DLD1 (cell line): ENCODE data around the gene DGKI.

Experiments used
- in situ Hi-C: cut with HindIII; loops from 2 replicates; pipeline ENCODE4 v1.10.0; 2017; ENCODE audit warnings: low sequenced_read_pairs

The DGKI gene

GRCh38 chr7:137658190-137658900 lies 188.4 kb downstream of the DGKI start:
- in situ Hi-C loops: no loop called here

GRCh38 chr7:137657476-137658189 lies 189.1 kb downstream of the DGKI start:
- in situ Hi-C loops: no loop called here

- in situ Hi-C loops: no loop called here
These were observed 189.9 kb downstream of the DGKI start for GRCh38 chr7:137656850-137657232.

GRCh38 chr7:137656227-137656849 lies 190.4 kb downstream of the DGKI start:
- in situ Hi-C loops: no loop called here

- in situ Hi-C loops: no loop called here
These were observed 191.0 kb downstream of the DGKI start for GRCh38 chr7:137655804-137656203.

- in situ Hi-C loops: no loop called here
These were observed 194.1 kb downstream of the DGKI start for GRCh38 chr7:137652721-137653120.

GRCh38 chr7:137647905-137648565 lies 198.7 kb downstream of the DGKI start:
- in situ Hi-C loops: no loop called here

- in situ Hi-C loops: no loop called here
These were observed 204.3 kb downstream of the DGKI start for GRCh38 chr7:137642472-137642871.

- in situ Hi-C loops: no loop called here
These were observed 204.7 kb downstream of the DGKI start for GRCh38 chr7:137642031-137642430.

- in situ Hi-C loops: no loop called here
These were observed 210.4 kb downstream of the DGKI start for GRCh38 chr7:137636376-137636775.

GRCh38 chr7:137635874-137636273 lies 210.9 kb downstream of the DGKI start:
- in situ Hi-C loops: no loop called here

GRCh38 chr7:137635132-137635531 lies 211.6 kb downstream of the DGKI start:
- in situ Hi-C loops: no loop called here

- in situ Hi-C loops: no loop called here
These were observed 212.4 kb downstream of the DGKI start for GRCh38 chr7:137634356-137634755.

GRCh38 chr7:137633133-137633532 lies 213.6 kb downstream of the DGKI start:
- in situ Hi-C loops: no loop called here

GRCh38 chr7:137628216-137628615 lies 218.6 kb downstream of the DGKI start:
- in situ Hi-C loops: no loop called here

GRCh38 chr7:137626469-137627067 lies 220.2 kb downstream of the DGKI start:
- in situ Hi-C loops: no loop called here

GRCh38 chr7:137625197-137625596 lies 221.6 kb downstream of the DGKI start:
- in situ Hi-C loops: no loop called here

- in situ Hi-C loops: no loop called here
These were observed 227.6 kb downstream of the DGKI start for GRCh38 chr7:137619181-137619580.

GRCh38 chr7:137618748-137619147 lies 228.0 kb downstream of the DGKI start:
- in situ Hi-C loops: no loop called here

- in situ Hi-C loops: no loop called here
These were observed 233.7 kb downstream of the DGKI start for GRCh38 chr7:137613006-137613525.

GRCh38 chr7:137611606-137612005 lies 235.2 kb downstream of the DGKI start:
- in situ Hi-C loops: no loop called here
